ENCODE results near the gene DNAAF2. TPM values are rescaled to one million over a fixed set of nuclear protein-coding genes. Genes with fewer than 3 reads are reported as not detected.
"Not testable (repeated sequence)": the region's sequence is repeated elsewhere in the genome, so short reads cannot be mapped to it uniquely, and the experiment has no call there.

Gene DNAAF2
- total RNA-seq, 6 experiments from 2014 or later: 5.8 to 8.7 (median 6.2) TPM

DNA sequence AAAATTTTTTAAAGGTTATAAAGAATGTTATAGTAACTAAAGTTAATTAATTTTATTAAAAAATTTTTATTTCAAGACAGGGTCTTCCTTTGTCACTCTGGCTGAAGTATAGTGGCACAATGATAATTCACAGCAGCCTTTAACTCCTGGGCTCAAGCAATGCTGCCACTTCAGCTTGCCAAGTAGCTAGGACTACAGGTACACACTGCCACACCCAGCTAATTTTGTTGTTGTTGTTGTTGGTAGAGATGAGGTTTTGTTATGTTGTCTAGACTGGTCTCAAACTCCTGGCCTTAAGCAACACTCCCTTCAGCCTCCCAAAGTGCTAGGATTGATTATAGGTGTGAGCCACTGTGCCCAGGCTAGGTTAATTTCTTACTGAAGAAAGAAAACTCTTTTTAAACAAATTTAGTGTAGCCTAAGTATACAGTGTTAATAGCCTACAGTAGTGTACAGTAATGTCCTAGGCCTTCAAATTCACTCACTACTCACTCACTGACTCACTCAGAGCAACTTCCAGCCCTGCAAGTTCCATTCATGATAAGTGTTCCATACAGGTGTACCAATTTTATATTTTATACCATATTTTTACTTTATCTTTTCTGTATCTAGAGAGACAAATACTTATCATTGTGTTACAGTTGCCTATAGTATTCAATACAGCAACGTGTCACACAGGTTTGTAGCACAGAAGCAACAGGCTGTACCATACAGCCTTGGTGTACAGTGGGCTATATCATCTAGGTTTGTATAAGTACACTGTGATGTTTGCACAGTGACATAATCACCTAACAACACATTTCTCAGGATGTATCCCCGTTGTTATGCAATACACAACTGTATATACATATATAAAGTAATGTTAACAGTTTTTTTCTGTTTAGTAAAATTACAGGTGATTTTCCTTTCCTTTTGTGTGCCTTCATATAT, 24.7 kb upstream of the DNAAF2 start:
- Mint-ChIP-seq H3K4me3 (no peak overlapping the region), H3K27ac (0 out of 2 replicates have a peak overlapping the region, but pooled peaks have one; percentile 21), H3K4me1 (ENCODE audit: low read depth) (peaks cover 9% of the 10 kb centered on the region; the same call in 1 of the 2 replicates), H3K27me3 (ENCODE audit: insufficient read depth) (no peaks in the 10 kb centered on the region), H3K36me3 (ENCODE audit: low read depth) (no peaks in the 10 kb centered on the region; the same call in 1 of the 2 replicates), H3K9me3 (no peaks in the 10 kb centered on the region)
- DNase-seq: no peak
- TF ChIP-seq, protein P1, sequence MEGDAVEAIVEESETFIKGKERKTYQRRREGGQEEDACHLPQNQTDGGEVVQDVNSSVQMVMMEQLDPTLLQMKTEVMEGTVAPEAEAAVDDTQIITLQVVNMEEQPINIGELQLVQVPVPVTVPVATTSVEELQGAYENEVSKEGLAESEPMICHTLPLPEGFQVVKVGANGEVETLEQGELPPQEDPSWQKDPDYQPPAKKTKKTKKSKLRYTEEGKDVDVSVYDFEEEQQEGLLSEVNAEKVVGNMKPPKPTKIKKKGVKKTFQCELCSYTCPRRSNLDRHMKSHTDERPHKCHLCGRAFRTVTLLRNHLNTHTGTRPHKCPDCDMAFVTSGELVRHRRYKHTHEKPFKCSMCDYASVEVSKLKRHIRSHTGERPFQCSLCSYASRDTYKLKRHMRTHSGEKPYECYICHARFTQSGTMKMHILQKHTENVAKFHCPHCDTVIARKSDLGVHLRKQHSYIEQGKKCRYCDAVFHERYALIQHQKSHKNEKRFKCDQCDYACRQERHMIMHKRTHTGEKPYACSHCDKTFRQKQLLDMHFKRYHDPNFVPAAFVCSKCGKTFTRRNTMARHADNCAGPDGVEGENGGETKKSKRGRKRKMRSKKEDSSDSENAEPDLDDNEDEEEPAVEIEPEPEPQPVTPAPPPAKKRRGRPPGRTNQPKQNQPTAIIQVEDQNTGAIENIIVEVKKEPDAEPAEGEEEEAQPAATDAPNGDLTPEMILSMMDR (IDR thresholded peaks at IDR 0.05): no peak

DNA sequence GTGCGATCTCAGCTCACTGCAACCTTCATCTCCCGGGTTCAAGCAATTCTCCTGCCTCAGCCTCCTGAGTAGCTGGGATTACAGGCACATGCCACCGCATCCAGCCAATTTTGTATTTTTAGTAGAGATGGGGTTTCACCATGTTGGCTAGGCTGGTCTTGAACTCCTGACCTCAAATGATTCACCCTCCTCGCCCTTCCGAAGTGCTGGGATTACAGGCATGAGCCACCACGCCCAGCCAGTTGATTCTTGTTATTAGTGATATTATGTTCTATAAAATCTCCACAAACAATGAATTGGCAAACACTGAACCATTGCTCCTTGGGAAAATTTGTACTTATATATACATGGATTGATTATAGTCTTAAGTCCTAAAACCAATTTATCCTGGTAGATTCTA, 22.5 kb upstream of the DNAAF2 start:
- not testable (repeated sequence) for H3K9me3 Mint-ChIP-seq; H3K27ac Mint-ChIP-seq; DNase-seq; H3K27me3 Mint-ChIP-seq (ENCODE audit: insufficient read depth); H3K4me3 Mint-ChIP-seq; H3K4me1 Mint-ChIP-seq (ENCODE audit: low read depth); H3K36me3 Mint-ChIP-seq (ENCODE audit: low read depth)

DNA sequence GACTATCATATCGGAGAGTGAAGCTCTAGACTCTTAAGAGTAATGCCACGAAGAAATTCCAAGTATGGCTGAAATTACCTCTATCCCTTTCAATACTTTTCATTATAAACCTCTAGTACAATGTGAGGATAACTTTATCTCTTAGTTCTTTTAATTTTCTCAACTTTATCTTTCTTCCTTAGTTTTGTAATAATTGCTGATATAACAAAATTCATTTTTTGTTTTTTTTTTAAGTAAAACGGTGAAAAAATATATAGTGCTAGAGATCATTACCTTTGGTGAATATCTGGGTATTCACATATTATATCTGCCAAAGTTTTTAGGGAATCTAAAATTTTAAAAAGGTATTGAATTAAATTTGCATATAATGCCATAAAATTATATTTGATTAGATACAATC, 19.5 kb upstream of the DNAAF2 start:
- DNase-seq: no peak
- Mint-ChIP-seq H3K36me3 (ENCODE audit: low read depth) (no peaks in the 10 kb centered on the region), H3K9me3 (no peaks in the 10 kb centered on the region), H3K4me3 (no peak overlapping the region), H3K27ac (no peak overlapping the region), H3K27me3 (ENCODE audit: insufficient read depth) (no peaks in the 10 kb centered on the region), H3K4me1 (ENCODE audit: low read depth) (peaks cover 9% of the 10 kb centered on the region; the same call in 1 of the 2 replicates)
- TF ChIP-seq, protein P1 (IDR thresholded peaks at IDR 0.05): no peak

DNA sequence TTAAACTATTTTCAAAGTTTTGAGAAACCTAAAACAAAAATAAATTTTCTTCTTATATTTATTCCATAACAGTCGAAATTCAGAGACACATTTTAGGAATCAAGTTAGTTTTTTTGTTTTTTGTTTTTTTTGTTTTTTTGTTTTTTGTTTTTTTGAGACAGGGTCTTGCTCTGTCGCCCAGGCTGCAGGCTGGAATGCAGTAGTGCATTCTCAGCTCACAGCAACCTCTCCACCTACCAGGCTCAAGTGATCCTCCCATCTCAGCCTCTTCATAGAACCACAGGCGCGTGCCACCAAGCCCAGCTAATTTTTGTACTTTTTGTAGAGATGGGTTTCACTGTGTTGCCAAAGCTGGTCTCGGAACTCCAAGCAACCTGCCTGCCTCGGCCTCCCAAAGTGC, 18.5 kb upstream of the DNAAF2 start:
- Mint-ChIP-seq H3K27ac (no peak overlapping the region), H3K27me3 (ENCODE audit: insufficient read depth) (no peaks in the 10 kb centered on the region), H3K9me3 (no peaks in the 10 kb centered on the region), H3K36me3 (ENCODE audit: low read depth) (no peaks in the 10 kb centered on the region), H3K4me3 (no peak overlapping the region), H3K4me1 (ENCODE audit: low read depth) (peaks cover 9% of the 10 kb centered on the region; the same call in 1 of the 2 replicates)
- no peak for DNase-seq
- TF ChIP-seq, protein P1 (IDR thresholded peaks at IDR 0.05): no peak

DNA sequence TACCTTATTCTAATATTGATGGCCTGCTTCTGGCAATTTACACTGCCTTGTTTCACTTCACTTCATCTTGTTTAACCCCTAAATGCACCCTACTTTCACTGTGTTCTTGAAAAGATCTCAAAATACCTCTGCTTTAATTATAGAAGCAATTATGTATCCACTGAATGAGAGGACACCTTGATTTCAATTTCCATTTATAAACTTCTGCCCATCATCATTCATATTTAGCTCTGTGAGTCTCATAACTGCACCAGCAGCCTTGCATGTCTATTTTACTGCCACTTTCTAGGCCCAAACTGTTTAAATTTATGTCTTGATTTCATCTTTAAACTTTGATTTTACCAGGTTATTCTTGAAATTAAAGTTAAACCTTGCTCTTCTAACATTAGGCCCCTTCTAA, 7.1 kb upstream of the DNAAF2 start:
- H3K4me1 Mint-ChIP-seq (ENCODE audit: low read depth): peaks cover 38% of the 10 kb centered on the region
- peak overlapping the region; percentile 67 for H3K27ac Mint-ChIP-seq
- H3K9me3 Mint-ChIP-seq: no peaks in the 10 kb centered on the region
- peaks cover 24% of the 10 kb centered on the region for H3K36me3 Mint-ChIP-seq (ENCODE audit: low read depth)
- H3K4me3 Mint-ChIP-seq: peak overlapping the region; percentile 34; the same call in 1 of the 2 replicates
- DNase-seq: no peak
- no peaks in the 10 kb centered on the region for H3K27me3 Mint-ChIP-seq (ENCODE audit: insufficient read depth)
- TF ChIP-seq, protein P1 (IDR thresholded peaks at IDR 0.05): no peak

DNA sequence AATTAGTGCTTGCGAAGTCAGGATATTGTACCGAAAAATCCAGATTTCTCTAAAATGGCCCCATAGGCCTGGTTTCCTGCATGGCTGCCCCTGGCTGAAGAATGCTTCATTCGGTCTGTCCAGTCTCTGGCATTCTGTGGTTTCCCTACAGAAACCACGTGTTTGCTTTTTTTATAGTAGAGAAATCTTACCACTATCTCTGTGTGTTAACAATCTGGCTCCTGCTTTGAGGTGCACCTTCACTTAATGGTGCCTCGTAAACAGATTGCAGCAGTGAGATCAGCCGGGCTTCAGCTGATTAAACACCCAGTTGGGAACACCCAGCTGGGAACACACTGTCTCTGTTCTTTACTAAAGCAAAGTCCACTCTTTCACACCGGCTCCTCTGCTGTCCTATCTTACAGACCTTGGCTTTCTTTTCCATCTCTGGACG, 6.7 kb upstream of the DNAAF2 start:
- H3K9me3 Mint-ChIP-seq: no peaks in the 10 kb centered on the region
- no peaks in the 10 kb centered on the region for H3K27me3 Mint-ChIP-seq (ENCODE audit: insufficient read depth)
- TF ChIP-seq, protein P1 (IDR thresholded peaks at IDR 0.05): no peak
- peaks cover 43% of the 10 kb centered on the region for H3K4me1 Mint-ChIP-seq (ENCODE audit: low read depth)
- H3K4me3 Mint-ChIP-seq: peak overlapping the region; percentile 34; the same call in 1 of the 2 replicates
- DNase-seq: no peak
- peaks cover 29% of the 10 kb centered on the region for H3K36me3 Mint-ChIP-seq (ENCODE audit: low read depth)
- peak overlapping the region; percentile 67 for H3K27ac Mint-ChIP-seq

Measured in HFFc6 (cell line).